D721Med (cell line): ENCODE data around the gene IL11RA.
"Not testable (repeated sequence)": the region's sequence is repeated elsewhere in the genome, so short reads cannot be mapped to it uniquely, and the experiment has no call there.

Source experiments
- DNase-seq: peaks from one replicate; pipeline ENCODE4 v3.0.0; 2011; ENCODE audit warnings: low spot score; ENCODE audit not compliant: insufficient read length
- FAIRE-seq: peaks from 2 replicates; lab custom pipeline; 2011; peaks lifted over from hg19 to GRCh38; lab: Jason Lieb, UNC
- TF ChIP-seq, protein P1 (sequence below): IDR thresholded peaks from 2 replicates; pipeline ENCODE4 v1.5.1; 2012; ENCODE audit warnings: mild to moderate bottlenecking, control low read depth; ENCODE audit not compliant: insufficient read depth; ENCODE audit errors: missing control alignments

IL11RA gene

DNA sequence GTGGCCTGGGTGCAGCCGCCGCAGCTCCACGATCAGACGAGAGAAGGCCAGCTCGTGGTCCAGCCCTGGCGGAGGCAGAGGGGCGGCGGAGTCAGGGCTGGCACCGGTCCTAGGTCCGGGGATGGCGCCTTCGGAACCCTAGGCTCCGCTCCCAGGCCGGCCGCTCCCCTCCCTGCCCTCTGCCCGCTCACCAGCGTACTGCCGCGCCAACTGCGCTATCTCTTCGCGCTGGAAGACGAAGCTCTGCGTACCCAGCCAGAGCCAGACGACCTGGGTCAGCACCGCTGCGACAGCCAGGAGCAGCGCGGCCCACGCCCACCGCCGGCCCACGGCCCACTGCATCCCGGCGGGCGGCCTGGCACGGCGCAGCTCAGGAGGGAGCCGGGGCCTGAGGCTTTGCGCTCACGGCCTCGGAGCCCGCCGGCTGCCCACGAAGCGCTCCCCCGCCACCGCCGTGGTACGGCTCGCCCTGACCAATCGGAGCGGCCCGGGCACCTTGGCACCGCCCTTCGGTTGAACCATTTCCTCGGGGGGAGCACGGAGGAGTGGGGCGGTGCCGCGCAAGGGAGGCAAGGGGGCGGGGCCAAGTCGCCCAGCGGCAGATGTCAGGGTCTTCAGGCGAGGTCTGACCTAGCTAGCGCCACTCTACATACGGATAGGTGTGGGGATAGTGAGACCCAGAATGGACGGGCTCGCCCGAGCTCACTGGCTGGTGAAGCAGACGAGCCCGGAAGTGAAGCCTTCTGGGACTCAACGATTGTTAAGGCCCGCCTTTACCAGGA, 14.4 kb upstream of the IL11RA start, which contains the start of gene SIGMAR1:
TSS of gene SIGMAR1 (minus strand) at position 432 of the 782 bp plus-strand sequence. CDS start at position 342, 90 bp downstream.
- FAIRE-seq = no peak
- TF ChIP-seq, protein P1, sequence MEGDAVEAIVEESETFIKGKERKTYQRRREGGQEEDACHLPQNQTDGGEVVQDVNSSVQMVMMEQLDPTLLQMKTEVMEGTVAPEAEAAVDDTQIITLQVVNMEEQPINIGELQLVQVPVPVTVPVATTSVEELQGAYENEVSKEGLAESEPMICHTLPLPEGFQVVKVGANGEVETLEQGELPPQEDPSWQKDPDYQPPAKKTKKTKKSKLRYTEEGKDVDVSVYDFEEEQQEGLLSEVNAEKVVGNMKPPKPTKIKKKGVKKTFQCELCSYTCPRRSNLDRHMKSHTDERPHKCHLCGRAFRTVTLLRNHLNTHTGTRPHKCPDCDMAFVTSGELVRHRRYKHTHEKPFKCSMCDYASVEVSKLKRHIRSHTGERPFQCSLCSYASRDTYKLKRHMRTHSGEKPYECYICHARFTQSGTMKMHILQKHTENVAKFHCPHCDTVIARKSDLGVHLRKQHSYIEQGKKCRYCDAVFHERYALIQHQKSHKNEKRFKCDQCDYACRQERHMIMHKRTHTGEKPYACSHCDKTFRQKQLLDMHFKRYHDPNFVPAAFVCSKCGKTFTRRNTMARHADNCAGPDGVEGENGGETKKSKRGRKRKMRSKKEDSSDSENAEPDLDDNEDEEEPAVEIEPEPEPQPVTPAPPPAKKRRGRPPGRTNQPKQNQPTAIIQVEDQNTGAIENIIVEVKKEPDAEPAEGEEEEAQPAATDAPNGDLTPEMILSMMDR = no peak
- DNase-seq = peak; percentile 87

DNA sequence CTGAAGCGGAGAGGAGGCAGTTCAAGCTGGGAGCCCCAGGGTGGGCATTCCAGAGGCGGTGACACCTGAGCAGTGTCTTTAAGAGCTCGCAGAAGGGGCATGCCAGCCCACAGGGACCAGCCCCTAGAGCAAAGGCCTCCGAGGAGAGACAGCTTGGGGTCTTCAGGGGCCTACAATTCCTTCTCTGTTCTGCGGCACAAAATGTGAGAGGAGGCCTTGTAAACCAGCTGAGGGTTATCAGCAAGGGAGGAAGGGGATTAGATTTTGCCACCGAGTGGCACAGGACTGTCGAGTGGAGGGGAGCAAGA, 13.9 kb upstream of the IL11RA start:
- no peak for FAIRE-seq
- no peak for DNase-seq

DNA sequence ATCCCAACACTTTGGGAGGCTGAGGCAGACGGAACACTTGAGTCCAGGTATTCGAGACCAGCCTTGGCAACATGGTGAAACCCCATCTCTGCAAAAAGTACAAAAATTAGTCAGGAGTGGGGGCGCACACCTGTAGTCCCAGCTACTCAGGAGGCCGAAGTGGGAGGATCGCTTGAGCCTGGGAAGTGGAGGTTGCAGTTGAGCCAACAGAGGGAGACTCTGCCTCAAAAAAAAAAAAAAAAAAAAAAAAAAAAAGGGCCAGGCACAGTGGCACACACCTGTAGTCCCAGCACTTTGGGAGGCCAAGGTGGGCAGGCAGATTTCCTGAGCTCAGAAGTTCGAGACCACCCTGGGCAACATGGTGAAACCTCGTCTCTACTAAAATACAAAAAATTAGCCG, 12.7 kb upstream of the IL11RA start:
- not testable (repeated sequence) for FAIRE-seq, DNase-seq

More for the DNA sequence above, 13.9 kb upstream of the IL11RA start:
- TF ChIP-seq, protein P1 = no peak

DNA sequence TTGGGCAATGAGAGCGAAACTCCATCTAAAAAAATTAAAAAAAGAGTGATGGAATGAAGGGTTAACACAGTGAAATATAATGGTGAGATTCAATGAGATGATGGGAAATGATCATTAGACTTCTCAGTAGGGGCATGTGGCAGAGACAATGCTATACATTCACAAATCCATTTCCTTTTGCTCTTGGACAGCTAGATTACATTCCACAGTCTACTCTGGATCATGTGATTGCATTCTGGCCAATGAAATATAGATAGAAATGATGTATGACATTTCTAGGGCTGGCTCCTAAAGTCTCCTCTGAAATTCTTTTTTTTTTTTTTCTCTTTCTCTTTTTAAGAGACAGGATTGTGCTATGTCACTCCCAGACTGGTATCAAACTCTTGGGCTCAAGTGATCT, 9.3 kb upstream of the IL11RA start:
- no peak for FAIRE-seq
- no peak for DNase-seq
- TF ChIP-seq, protein P1 = no peak

DNA sequence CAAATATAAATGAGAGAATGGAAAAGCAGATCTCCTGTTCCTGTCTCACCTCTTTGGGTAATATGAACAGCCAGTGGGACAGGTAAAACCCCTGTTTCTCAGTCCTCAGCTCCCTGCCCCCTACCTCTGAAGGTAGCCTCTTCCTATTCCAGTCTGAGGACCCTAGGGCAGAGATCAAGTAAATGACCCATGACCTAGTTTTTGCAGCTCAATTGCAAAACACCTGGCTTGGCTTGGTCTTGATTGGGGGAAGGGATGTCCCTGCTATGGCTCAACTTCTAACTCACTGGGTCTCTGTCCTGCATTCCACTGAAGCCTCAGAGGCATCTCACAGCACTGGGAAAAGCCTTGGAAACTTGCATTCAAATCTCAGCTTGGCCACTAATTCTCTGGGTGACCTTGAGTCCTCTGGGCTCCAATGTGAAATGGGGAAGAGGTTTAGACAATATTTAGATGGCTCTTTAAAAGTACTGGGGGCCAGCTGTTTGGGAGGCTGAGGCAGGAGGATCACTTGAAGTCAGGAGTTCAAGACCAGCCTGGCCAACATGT, 7.1 kb upstream of the IL11RA start:
- FAIRE-seq (no peak), DNase-seq (no peak)
- TF ChIP-seq, protein P1 = no peak

DNA sequence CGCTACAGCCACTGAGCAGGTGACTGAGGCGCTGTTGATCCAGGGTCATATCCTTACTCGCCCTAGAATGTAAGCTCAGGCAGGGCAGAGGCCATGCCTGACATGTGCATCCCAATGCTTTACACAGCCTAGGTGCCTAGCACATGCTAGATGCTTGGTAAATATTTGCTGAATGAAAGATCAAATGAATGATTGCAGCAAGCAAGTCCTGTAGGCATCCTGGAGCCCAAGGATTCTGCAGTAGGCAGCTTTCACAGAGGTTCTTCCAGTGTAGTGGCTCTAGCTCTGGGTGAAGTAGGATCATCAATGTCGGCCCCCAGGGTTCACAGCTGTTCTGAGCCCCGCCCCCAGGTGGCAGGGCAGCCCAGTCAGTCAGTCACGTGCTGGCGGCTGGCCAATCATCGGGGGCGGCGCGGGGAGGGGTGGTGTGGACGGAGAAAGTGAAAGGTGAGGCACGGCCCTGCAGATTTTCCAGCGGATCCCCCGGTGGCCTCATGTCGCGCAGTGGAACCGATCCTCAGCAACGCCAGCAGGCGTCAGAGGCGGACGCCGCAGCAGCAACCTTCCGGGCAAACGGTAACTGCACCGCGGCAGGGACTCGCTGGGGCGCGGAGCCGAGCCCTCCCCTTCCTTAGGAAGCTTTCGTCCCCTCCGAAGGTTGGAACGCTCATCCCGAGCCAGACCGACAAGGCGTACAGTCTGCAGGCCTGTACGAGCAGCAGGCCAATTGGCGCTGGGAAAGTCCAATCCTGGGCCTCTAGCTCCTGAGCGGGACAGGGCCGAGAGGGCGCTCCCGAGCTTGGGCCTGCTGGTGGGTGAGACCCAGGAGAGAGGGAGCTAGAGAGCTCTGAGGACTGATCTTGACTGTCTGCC, 5.5 kb upstream of the IL11RA start, which contains the start of gene GALT:
TSS of gene GALT (plus strand) at position 465 of the 873 bp plus-strand sequence. CDS start at position 495, 30 bp downstream.
- TF ChIP-seq, protein P1 = peak; percentile 39
- FAIRE-seq (no peak), DNase-seq (peak; percentile 99)

DNA sequence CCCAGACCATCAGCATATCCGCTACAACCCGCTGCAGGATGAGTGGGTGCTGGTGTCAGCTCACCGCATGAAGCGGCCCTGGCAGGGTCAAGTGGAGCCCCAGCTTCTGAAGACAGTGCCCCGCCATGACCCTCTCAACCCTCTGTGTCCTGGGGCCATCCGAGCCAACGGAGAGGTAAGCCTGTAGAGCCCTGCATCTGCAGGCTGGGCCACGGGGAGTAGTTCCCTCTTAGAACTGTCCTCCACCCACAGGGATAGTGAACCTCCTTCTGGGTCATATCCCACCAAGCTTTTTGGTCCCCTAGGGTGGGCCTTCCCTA, 4.9 kb upstream of the IL11RA start:
- DNase-seq (no peak), FAIRE-seq (no peak)
- TF ChIP-seq, protein P1 = no peak
